Measurements from ENCODE around the gene FOXO1. TPM values are rescaled to one million over a fixed set of nuclear protein-coding genes. Genes with fewer than 3 reads are reported as not detected.

Gene FOXO1
- total RNA-seq, 1 donor from 2014 or later = 7.6 TPM

DNA sequence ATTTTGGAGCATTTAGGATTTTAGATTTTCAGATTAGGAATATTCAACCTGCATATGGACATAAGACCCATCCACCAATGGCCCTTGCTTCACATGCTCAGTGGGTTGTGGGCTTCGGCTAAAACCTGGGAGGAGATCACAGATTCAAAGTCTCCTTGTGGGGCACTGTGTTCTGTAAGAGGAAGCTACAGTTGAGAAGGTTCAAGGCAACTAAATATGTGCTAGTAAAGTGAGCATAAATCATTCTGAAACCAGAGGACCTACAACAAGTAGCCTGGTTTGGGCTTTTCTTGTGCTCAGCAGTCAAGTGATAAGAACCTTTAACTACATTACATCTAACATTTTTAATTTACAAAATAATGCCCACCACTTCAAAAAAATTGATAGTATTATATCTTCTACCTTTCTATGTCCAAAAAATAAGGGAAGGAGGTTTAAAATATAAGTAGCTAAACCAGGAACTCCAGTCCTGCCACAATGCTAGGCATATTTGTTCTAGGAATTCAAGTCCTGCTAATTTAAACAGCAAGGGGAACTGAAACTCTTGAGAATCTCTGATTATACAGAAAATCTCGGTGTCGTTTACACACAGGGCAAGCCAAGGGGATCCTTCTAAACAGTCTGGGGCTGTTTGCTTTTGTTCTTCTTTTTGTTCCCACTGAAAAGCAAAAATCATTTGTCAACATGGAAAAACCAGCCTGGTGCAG, 36.6 kb downstream of the FOXO1 start:
- Histone ChIP-seq H3K27me3 (ENCODE audit: control insufficient read depth, insufficient read depth, low read length) (no peaks in the 10 kb centered on the region), H3K4me3 (ENCODE audit: low read depth, low read length) (no peak overlapping the region), H3K36me3 (ENCODE audit: control insufficient read depth, insufficient read depth, low read length) (no peaks in the 10 kb centered on the region)
- FAIRE-seq (no peak), DNase-seq (ENCODE audit: low read depth) (no peak)
- TF ChIP-seq, protein P1, sequence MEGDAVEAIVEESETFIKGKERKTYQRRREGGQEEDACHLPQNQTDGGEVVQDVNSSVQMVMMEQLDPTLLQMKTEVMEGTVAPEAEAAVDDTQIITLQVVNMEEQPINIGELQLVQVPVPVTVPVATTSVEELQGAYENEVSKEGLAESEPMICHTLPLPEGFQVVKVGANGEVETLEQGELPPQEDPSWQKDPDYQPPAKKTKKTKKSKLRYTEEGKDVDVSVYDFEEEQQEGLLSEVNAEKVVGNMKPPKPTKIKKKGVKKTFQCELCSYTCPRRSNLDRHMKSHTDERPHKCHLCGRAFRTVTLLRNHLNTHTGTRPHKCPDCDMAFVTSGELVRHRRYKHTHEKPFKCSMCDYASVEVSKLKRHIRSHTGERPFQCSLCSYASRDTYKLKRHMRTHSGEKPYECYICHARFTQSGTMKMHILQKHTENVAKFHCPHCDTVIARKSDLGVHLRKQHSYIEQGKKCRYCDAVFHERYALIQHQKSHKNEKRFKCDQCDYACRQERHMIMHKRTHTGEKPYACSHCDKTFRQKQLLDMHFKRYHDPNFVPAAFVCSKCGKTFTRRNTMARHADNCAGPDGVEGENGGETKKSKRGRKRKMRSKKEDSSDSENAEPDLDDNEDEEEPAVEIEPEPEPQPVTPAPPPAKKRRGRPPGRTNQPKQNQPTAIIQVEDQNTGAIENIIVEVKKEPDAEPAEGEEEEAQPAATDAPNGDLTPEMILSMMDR (IDR thresholded peaks at IDR 0.05; ENCODE audit: insufficient read depth, low read length, severe bottlenecking) = no peak

DNA sequence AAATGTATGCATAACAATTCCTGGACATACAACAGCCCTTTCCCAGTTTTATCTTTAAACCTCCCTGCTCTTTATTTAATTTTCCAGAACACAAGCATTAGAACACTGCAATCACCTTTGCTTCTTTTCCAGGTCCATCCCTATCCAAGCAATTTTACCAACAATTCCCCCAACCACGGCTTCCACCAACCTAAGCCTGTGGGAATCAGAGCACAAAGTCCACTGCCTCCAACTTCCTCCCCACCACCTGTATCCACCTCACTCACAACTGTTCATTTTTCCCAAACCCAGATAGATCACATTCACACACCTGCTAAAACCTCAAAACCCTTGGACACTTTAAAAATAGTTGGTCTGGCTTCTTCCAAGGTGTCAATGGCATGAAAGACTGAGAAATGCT, 39.5 kb downstream of the FOXO1 start:
- Histone ChIP-seq H3K27me3 (ENCODE audit: control insufficient read depth, insufficient read depth, low read length) (no peaks in the 10 kb centered on the region), H3K4me3 (ENCODE audit: low read depth, low read length) (no peak overlapping the region), H3K36me3 (ENCODE audit: control insufficient read depth, insufficient read depth, low read length) (no peaks in the 10 kb centered on the region)
- DNase-seq (ENCODE audit: low read depth) (no peak), FAIRE-seq (no peak)
- TF ChIP-seq, protein P1 (IDR thresholded peaks at IDR 0.05; ENCODE audit: insufficient read depth, low read length, severe bottlenecking) = no peak

DNA sequence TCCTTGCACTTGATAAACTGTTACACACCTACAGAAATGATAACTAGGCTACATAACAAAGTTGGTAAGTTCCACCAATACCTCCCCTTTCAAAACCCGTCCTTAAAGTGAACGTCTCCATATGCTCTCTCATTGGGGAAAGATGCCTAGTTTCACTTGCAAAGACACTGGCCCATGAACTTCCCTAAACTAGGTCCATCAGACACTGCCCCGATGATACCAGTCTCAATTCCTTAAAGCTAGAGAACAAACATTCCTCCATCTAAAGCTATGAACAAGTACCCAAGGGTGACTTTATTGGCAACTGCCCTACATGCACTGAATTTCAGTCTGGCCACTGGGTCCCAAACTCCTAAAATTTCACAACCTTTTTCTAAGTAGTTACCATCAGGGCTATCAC, 39.9 kb downstream of the FOXO1 start:
- no peak overlapping the region for H3K4me3 ChIP-seq (ENCODE audit: low read depth, low read length)
- peak; percentile 80 for FAIRE-seq
- no peaks in the 10 kb centered on the region for H3K36me3 ChIP-seq (ENCODE audit: control insufficient read depth, insufficient read depth, low read length)
- no peak for DNase-seq (ENCODE audit: low read depth)
- TF ChIP-seq, protein P1 (IDR thresholded peaks at IDR 0.05; ENCODE audit: insufficient read depth, low read length, severe bottlenecking) = no peak
- H3K27me3 ChIP-seq (ENCODE audit: control insufficient read depth, insufficient read depth, low read length) = no peaks in the 10 kb centered on the region

DNA sequence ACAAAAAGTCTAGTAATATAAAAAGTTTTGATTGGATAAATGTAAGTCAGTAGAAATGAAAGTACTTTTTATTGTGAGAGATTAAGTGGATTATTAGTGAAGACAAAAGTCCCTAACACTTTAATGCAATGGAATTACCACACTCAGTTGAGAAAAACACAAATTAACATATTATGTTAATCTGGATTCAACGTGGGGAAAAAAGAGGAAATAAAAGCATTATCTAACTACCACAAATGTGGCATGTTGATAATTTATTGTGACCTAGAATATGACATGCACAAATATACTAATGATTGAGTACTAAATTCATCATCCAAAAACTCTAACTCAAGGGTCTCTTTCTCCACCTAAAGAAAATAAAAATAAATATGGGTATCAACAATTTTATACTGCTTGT, 41.5 kb downstream of the FOXO1 start:
- FAIRE-seq (no peak), DNase-seq (ENCODE audit: low read depth) (no peak)
- H3K36me3 ChIP-seq (ENCODE audit: control insufficient read depth, insufficient read depth, low read length) = no peaks in the 10 kb centered on the region
- H3K4me3 ChIP-seq (ENCODE audit: low read depth, low read length) = no peak overlapping the region
- no peaks in the 10 kb centered on the region for H3K27me3 ChIP-seq (ENCODE audit: control insufficient read depth, insufficient read depth, low read length)
- TF ChIP-seq, protein P1 (IDR thresholded peaks at IDR 0.05; ENCODE audit: insufficient read depth, low read length, severe bottlenecking) = no peak

DNA sequence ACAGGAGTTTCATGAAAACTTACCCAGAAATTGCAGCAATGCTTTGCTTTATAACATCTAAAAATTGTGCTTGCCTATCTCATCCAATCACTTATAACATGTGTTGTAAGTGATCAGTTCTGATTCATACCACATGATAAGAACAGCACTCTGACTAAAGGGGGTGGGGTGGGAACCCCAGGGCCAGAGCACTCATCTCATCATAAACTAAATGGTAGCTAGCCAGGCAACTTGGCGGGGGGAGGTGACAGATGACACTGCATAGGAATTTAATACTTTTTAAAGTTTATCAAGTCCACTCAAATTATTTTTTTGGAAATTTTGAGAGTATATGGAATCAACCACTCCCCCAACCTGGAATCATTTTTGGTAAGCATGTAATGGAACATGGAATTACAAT, 42.1 kb downstream of the FOXO1 start:
- TF ChIP-seq, protein P1 (IDR thresholded peaks at IDR 0.05; ENCODE audit: insufficient read depth, low read length, severe bottlenecking) = no peak
- H3K36me3 ChIP-seq (ENCODE audit: control insufficient read depth, insufficient read depth, low read length) = no peaks in the 10 kb centered on the region
- no peak overlapping the region for H3K4me3 ChIP-seq (ENCODE audit: low read depth, low read length)
- H3K27me3 ChIP-seq (ENCODE audit: control insufficient read depth, insufficient read depth, low read length) = no peaks in the 10 kb centered on the region
- FAIRE-seq (no peak), DNase-seq (ENCODE audit: low read depth) (peak; percentile 50)

- no peak for FAIRE-seq
- TF ChIP-seq, protein P1 (IDR thresholded peaks at IDR 0.05; ENCODE audit: insufficient read depth, low read length, severe bottlenecking) = no peak
- no peaks in the 10 kb centered on the region for H3K36me3 ChIP-seq (ENCODE audit: control insufficient read depth, insufficient read depth, low read length)
- no peaks in the 10 kb centered on the region for H3K27me3 ChIP-seq (ENCODE audit: control insufficient read depth, insufficient read depth, low read length)
- DNase-seq (ENCODE audit: low read depth) = no peak
- H3K4me3 ChIP-seq (ENCODE audit: low read depth, low read length) = no peak overlapping the region
Observed at GRCh38 chr13:40622761-40623160, 43.7 kb downstream of the FOXO1 start.

Data from bronchial epithelial cell (primary cell).